Measurements from ENCODE around the gene LRP1-AS. TPM values are rescaled to one million over a fixed set of nuclear protein-coding genes. Genes with fewer than 3 reads are reported as not detected.
A peak's percentile ranks its signal among the peaks of the same experiment; 100 is the strongest.

Gene LRP1-AS
- total RNA-seq, 1 donor from 2014 or later, result not detected

DNA sequence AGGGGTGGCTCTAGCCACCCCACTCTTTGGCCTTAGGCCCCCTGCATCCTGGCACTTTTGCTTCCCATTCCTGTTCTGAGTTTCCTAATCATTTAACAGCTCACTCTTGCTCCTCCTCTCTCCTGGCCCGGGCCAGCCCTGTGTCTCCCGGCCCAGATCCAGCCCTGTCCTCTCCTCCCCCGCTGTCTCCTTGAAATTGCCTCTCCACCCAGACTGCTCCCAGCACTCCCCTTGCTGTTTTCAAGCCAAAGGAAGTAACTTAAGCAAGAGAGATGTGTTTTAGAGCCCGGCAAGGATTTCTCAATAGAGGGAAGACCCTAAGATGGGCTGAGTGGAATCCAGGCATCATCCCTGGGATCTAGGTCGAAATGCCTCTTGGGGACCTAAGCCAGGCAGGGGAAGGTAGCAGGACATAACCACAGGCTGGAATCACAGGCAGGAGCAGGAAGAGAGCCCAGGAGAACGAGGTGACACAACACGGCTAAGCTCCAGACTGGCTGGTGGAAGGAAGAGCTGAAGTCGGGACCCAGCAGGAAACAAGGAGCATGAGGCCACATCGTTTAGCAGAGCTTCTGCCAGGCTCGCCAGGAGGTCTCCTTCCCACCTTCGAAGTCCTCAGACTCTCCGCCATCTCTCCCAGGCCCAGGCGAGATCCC is 2.0 kb upstream of the LRP1-AS start:
- intact Hi-C loops (cut with DNase I), result no loop called here
- no peak for DNase-seq (ENCODE audit: low spot score)
- ATAC-seq, result peak; percentile 85

DNA sequence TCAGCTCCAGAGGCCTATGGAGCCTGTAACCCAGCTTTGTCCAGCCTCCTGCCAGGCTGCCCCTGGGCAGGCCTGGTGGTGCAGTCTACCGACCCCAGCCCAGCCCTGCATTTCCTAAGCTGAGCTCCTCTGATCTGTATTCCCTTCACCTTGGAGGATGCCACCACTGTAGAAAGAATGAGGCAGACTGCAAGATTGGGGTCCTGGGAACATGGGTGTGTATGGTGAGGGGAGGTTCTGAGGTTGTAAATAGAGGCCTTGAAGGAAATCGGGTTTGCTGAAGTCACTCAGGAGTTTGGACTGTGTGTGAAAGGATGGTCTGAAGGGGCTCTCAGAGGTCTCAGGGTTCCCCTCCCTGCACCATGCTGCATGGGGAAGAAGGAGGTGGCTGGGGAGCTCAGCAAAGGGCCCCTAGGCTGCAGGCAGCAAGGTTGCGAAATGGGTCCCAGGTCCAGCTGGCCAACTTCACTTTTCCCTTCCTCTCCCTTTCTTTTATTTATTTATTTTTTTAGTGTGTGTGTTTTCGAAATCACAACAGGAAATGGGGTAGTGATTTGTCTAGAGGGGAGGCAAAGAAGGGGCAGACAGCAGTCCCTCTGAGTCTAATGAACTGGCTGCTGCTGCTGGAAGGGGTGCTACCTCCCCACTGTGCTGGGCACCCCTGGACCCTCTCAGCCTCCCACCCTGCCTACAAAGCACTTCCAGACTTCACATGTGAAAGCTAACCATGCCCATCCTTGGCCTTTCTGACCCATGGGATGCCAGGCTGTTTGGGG is 1.2 kb upstream of the LRP1-AS start:
- intact Hi-C loops (cut with DNase I), result no loop called here
- no peak for DNase-seq (ENCODE audit: low spot score)
- peak; percentile 60 for ATAC-seq

DNA sequence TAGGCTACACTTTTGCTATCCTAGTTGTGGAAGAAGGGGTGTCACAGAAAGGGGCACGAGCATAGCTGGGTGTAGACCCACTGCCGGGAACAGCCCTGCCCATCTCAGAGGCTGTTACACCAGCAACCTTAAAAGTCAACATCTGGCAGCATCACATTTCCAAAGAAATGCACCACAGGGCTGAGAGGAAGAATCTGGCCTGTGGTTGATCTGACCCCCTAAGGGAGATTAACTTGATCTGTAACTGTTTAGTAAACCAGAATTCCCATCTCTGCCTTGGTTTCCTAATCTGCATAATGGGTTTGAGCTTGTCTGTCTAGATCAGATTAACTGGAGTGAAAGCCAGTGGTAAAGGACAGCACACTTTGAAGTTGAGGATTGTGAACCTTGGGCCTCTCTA is 1.3 kb downstream of the LRP1-AS start:
- DNase-seq (ENCODE audit: low spot score) (no peak), ATAC-seq (no peak)
- intact Hi-C loops (cut with DNase I), result no loop called here

DNA sequence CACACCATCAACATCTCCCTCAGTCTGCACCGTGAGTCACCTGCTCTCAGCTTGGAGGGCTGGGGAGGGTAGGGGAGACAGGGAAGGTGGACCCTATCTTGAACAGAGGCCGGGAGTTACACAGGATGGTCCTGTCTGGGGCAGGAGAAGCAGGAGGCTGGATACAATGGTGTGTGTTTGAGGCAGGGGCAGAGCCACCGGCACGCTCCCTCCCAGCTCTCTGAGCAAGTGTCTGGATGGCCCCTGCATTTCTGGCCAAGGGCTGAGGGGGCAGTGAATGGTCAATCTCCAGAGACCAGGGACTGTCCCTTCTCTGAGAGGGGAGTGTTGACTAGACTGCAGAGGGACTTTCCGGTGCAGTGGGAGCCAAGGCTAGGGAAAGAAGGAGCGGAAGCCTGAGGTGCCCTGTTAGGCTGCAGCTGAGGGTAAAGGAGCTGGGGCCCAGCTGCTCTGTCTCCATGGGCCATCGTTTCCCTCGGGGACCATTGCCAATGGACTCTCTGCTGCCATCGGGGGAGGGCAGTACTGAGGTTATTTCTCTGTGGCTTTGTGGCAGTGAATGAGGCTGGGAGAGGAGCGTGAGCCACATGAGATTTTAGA is 1.9 kb downstream of the LRP1-AS start:
- intact Hi-C loops (cut with DNase I), result no loop called here
- no peak for DNase-seq (ENCODE audit: low spot score)
- no peak for ATAC-seq

DNA sequence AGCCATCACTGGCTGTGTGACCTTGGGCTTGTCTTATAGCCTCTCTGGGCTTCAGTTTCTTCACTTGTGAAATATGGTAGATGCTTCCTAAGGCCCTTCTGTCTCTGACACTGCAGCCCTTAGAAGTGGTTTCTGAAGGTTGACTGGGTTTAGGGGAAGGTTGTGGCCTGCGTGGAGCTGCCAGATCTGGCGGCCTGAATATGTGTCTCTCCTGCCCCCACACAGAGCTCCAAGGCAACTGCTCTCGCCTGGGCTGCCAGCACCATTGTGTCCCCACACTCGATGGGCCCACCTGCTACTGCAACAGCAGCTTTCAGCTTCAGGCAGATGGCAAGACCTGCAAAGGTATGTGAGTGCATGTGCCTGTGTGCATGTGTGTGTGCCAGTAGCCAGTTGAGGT is 4.0 kb downstream of the LRP1-AS start:
- intact Hi-C loops (cut with DNase I), result no loop called here
- no peak for DNase-seq (ENCODE audit: low spot score)
- ATAC-seq, result no peak

DNA sequence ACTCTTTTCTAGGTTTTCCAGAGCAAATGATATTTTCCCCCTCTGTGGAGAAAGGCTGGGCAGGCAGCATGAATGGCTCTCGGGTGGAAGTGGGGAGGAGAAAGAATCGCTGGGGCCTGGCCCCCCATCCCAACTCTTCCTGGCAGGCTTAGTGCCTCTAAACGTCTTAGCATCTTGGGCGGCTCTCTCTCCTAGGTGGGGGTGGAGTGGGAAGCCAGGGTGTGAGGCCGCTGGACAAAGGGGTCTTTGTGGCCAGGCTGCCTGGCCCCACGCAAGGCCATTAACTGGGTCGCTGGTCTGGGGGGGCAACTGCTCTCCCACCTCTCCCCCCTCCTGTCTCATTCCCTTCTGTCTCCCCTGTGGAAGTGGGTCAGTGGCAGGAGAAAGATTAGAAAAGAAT is 4.7 kb downstream of the LRP1-AS start:
- no peak for ATAC-seq
- DNase-seq (ENCODE audit: low spot score), result no peak
- intact Hi-C loops (cut with DNase I), result no loop called here

DNA sequence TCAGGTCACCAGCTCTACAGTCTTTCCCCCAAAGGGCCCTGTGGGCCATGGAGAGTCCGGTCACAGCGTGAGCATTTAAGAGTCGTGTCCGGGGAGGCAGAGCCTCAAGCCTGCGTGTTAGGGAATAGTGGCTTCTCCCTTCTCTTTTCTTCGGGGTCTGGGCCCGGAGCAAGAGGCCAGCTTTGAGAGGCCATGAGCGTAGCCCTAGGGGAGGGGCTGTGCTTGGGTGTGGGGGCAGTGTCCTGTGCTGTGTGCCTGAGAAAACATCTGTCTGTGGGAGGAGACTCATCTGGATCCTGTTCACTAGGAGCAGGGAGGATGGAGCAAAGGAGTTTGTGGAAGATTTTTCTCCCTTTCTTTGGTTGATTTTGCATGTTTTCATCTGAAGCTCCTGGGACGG is 5.3 kb downstream of the LRP1-AS start:
- ATAC-seq, result peak; percentile 55
- intact Hi-C loops (cut with DNase I), result no loop called here

DNA sequence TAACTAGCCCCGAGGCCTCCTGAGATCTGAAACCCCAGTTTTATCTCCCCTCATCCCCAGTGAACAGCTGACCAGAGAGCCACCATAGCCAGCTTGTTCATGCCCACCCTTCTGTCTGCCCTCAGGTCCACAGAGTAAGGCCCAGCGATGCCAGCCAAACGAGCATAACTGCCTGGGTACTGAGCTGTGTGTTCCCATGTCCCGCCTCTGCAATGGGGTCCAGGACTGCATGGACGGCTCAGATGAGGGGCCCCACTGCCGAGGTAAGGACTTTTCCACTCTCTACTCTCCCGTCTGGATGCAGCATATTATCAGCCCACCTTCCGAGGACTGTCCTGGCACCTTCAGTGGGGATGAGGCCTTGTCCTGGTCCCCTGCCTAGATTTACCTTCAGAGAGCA is 6.2 kb downstream of the LRP1-AS start:
- DNase-seq (ENCODE audit: low spot score), result no peak

More for the DNA sequence above, 5.3 kb downstream of the LRP1-AS start:
- DNase-seq (ENCODE audit: low spot score), result no peak

DNA sequence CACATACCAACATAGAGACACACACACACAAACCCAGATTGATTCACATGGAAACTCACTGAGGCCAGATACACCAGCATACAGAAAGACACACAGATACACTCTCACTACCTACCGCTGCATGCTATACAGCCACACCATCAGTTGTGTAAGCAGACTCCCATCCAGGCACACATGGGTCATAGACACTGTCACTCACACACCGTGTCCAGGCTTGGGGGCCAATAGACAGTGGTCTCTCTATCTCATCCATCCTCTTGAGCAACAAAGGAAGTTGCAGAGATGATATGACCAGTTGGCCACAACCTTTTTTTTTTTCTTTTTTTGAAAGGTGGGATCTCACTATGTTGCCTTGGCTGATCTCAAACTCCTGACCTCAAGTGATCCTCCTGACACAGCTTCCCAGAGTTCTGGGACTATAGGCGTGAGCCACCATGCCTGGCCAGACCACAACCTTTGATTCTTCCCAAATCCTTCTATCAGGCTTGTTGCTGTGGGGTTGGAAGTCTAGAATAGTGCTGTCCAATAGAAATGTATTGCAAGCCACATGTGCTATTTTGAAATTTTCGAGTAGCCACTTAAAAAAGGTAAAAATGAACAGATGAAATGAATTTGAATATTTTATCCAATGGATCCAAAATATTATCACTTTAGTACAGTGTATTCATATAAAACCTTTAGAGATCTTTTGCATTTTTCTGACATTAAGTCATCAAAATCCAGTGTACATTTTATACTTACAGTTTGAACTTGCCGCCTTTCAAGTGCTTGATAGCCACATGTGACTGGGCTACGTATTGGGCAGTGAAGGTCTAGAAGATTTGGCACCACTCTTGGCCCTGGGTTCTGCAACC is 7.4 kb downstream of the LRP1-AS start:
- ATAC-seq, result no peak

More for the DNA sequence above, 6.2 kb downstream of the LRP1-AS start:
- no peak for ATAC-seq
- intact Hi-C loops (cut with DNase I), result no loop called here

DNA sequence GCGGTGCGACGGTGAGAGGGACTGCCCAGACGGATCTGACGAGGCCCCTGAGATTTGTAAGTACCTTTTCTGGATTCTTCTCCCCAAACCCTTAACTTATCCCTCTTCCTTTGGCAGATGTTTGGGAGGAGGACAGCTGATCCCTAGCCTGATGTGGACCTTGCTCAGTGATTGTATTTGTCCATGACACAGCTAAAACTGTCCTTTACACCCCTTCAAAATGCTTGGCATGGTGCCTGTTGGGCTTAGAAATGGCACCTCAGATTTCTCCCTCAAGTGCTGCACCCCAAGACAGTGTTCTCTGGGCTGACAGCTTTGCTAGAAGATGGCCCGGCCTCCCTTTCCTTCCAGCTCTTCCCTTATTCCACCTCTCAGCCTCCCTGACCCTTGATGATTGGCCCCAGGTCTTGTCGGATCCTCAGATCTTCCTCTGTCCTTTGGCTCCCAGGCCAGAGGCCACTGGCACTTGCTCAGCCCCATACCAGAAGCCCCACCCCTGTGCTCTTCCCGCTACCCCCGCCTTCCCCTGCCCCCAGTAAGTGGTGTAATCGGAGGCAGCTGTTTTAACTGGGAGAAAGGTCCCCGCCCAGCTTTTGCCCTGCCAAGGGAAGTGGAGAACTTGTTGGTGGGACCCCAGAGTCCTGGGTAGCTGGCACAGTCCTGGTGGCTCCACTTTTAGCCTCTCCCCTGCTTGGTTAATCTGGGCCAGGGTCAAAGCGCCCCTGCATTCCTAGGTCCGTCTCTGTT is 8.7 kb downstream of the LRP1-AS start:
- DNase-seq (ENCODE audit: low spot score) (peak; percentile 87), ATAC-seq (peak; percentile 80)
- intact Hi-C loops (cut with DNase I), result no loop called here

More for the DNA sequence above, 7.4 kb downstream of the LRP1-AS start:
- no peak for DNase-seq (ENCODE audit: low spot score)
- intact Hi-C loops (cut with DNase I), result no loop called here

DNA sequence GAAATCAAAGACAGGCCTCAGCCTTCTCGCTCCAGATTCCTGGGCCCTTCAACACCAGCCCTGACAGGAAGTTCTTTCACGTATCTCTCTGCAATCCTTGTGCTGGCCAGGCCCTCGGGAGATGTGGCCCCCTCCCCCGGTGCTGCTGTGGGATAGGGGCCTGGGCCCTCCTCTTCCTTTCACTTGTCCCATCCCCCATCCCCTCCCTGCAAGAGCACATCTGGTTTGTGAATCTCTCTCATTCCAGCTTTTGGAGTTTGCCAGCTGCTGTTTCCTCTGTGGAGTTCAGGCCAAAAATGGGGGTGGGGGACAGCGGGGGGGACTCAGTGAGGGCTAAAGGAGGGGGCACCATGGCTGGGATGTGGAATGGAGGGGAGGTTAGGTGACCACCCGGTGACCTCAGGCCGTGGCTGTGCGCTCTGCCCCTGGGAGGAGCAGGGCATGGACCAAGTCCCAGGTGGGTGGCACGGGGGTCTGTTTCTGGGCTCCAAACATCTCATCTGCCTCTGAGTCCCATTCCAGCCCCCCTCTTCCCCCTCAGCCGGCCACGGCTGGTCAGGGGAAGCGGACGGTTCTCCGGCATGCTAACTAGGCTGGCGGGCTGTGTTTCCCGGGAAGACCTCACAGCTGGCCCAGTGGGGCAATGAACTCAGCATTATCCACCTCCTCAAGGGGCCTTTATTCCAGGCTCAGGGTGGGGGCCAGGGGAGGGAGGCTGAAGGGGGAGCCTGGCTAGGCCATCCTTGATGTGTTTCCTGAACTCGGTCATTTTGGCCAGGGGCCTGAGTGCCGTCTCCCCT is 11.7 kb downstream of the LRP1-AS start:
- DNase-seq (ENCODE audit: low spot score), result peak; percentile 83
- ATAC-seq, result peak; percentile 74
- intact Hi-C loops (cut with DNase I), result no loop called here

DNA sequence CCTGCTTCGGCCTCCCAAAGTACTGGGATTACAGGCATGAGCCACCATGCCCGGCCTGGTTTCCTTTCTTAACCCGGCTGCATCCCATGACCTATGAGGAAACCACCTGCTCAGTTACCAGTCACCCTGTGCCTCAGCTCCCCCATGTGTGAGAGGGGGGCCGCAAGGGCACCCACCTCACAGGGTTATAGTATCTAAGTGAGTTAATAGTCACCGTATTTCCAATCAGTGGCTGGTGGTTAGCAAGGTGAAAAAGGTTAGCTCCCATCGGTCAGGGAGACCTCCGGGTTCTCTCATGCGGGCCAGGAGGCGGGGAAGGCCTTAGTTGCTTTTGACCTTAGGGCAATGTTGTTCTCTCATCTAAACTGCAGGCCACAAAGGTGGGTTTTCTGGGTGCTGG is 12.5 kb downstream of the LRP1-AS start:
- no peak for DNase-seq (ENCODE audit: low spot score)
- intact Hi-C loops (cut with DNase I), result loop anchor here (5.0 kb wide), 1 partner anchor 42 kb away; no protein-coding TSS in a partner anchor
- ATAC-seq, result no peak

DNA sequence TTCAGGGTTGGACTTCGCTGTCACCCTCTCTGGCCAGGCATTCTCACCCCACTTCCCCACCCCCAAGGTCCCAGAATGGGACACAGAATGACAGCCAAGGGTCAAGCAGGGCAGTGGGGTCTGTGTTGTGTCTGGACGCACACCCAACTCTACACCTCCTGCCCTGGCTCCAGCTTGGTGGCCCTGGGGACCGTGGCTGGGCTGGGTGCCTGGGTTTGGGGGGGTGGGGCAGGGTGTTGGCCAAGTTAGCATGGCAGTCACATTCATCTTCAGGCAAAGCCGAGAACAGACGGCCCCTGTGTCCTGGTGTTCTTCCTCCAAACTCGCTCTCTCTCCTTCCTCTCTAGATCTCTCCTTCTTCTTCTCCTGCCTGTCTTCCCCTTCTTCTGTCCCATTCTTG is 13.5 kb downstream of the LRP1-AS start:
- intact Hi-C loops (cut with DNase I), result loop anchor here (5.0 kb wide), 1 partner anchor 43 kb away; no protein-coding TSS in a partner anchor
- DNase-seq (ENCODE audit: low spot score), result no peak
- peak; percentile 11 for ATAC-seq

DNA sequence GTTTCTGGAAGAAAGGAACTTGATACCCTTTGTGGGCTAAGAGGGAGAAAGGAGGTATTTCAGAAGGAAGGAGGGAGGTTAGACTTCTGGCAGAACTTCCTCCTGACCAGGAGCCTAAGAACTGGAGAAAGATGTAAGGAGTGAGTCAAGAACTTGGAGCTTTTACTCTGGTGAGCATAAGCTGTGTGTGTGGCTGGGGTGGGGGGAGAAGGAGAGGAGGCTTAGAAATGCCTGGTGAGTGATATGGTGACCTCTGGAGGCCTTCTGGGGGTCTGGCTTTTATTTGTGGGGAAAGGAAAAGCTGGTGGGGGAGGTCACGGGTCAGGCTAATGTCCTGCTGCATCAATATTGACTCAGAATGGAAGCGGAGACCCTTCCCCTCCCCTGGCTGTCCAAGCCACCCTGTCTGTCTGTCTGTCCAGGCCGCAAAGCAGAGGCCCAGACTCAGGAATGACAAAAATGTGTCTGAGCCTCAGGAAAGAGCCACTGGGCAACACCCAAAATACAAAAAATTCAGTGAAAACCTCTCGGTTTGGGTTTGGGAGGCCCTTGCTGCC is 14.3 kb downstream of the LRP1-AS start:
- ATAC-seq, result no peak
- no peak for DNase-seq (ENCODE audit: low spot score)
- intact Hi-C loops (cut with DNase I), result loop anchor here (5.0 kb wide), 1 partner anchor 44 kb away; no protein-coding TSS in a partner anchor

DNA sequence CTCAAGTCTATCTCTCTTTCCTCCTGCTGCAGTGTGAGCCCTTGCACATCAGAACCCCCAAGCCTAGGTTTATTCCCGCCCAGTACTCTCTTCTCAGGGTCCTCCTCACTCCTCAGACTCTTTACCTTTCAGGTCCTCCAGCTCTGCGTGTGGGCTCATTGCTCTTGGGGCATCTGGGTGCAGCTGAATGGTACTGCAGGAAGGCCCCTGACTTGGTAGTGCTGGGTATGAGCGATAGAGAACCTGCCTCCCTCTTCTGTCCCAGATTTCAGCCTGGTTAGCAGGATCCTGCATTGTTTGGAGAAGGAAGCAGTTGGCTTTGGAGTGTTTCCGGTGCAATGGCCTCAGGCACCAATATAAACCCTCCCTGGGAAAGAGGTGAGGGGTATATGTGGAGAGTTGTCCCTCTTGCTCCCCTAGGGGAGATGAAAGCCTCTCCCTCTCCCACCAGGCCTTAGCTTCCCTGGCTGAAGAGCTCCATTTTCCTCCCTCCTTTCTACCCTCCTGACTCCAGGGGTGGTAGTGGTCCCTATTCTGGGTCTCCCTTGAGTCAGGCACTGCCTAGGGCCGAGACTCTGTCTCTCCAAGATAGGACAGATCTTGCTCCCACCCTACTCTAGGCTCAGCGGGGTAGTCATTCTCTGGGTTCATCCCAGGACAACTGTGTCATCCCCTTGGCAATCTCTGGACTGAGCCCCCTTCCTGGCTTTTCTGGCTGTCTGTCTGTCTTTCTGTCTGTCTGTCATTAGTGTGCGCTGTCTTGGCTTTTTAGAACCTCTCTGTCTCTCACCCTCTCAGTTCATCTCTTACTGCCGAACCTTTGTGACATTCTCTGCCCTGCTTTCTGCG is 15.3 kb downstream of the LRP1-AS start:
- intact Hi-C loops (cut with DNase I), result loop anchor here (5.0 kb wide), 1 partner anchor 45 kb away; no protein-coding TSS in a partner anchor
- no peak for ATAC-seq
- no peak for DNase-seq (ENCODE audit: low spot score)

DNA sequence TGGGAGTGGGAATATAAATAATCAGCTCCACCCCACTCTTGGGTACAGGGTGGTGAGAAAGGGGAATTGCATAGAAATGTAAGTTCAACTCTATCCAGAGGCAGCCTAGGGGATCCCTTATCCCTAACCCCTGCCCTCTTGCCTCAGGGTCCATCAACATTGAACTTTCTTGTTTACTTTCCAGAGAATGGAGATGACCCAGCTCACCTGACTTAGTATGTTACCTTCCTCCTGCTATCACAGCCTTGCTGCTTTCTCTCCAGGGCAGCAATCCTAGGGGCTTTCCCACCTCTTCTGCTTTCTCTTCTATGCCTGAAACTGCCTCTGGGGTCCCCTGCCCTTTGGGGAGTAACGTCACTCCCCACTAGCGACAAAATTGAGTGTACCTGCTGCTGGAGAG is 16.5 kb downstream of the LRP1-AS start:
- ATAC-seq, result no peak
- intact Hi-C loops (cut with DNase I), result loop anchor here (5.0 kb wide), 1 partner anchor 46 kb away; no protein-coding TSS in a partner anchor

More for the DNA sequence above, 16.5 kb downstream of the LRP1-AS start:
- no peak for DNase-seq (ENCODE audit: low spot score)

Measured in sciatic nerve (tissue), 2 donors.